GM21360 (cell line): ENCODE data around the gene IDI2.
A peak's percentile ranks its signal among the peaks of the same experiment; 100 is the strongest.
"Not testable (repeated sequence)": the region's sequence is repeated elsewhere in the genome, so short reads cannot be mapped to it uniquely, and the experiment has no call there.

Experiments
- ATAC-seq: cut with Tn5 transposase; IDR thresholded peaks from one replicate; pipeline ENCODE4 v1.9.1; 2021; ENCODE audit warnings: mild to moderate bottlenecking, moderate library complexity; ENCODE audit not compliant: unreplicated experiment

IDI2 gene

GRCh38 chr10:1025683-1026082, at the start of gene IDI2:
IDI2 (minus strand) TSS chr10:1025859; CDS start chr10:1024723, 1,136 bp downstream.
- ATAC-seq = no peak

GRCh38 chr10:1074748-1075308, 49.2 kb upstream of the IDI2 start:
- ATAC-seq = no peak

- ATAC-seq = no peak
Observed at GRCh38 chr10:1074052-1074747, 48.5 kb upstream of the IDI2 start.

- ATAC-seq = no peak
Observed at GRCh38 chr10:1070919-1071318, 45.3 kb upstream of the IDI2 start.

GRCh38 chr10:1068380-1069361, 43.0 kb upstream of the IDI2 start:
- ATAC-seq = no peak

GRCh38 chr10:1066734-1067133, 41.1 kb upstream of the IDI2 start:
- not testable (repeated sequence) for ATAC-seq

GRCh38 chr10:1064964-1065247, 39.2 kb upstream of the IDI2 start:
- no peak for ATAC-seq

- no peak for ATAC-seq
Observed at GRCh38 chr10:1063232-1063865, 37.7 kb upstream of the IDI2 start.

GRCh38 chr10:1061930-1062774, 36.5 kb upstream of the IDI2 start:
- no peak for ATAC-seq

- no peak for ATAC-seq
Observed at GRCh38 chr10:1059902-1060301, 34.2 kb upstream of the IDI2 start.

- no peak for ATAC-seq
Observed at GRCh38 chr10:1058017-1058416, 32.4 kb upstream of the IDI2 start.

GRCh38 chr10:1057106-1057657, 31.5 kb upstream of the IDI2 start:
- peak; percentile 9 for ATAC-seq

- ATAC-seq = peak; percentile 87
Observed at GRCh38 chr10:1056326-1057105, 30.9 kb upstream of the IDI2 start, which contains the start of gene WDR37. WDR37 (plus strand) TSS chr10:1056385; CDS start chr10:1072156, 15,771 bp downstream.

GRCh38 chr10:1054684-1055083, 29.0 kb upstream of the IDI2 start:
- no peak for ATAC-seq

GRCh38 chr10:1050554-1050953, 24.9 kb upstream of the IDI2 start:
- no peak for ATAC-seq

- ATAC-seq = no peak
Observed at GRCh38 chr10:1050145-1050544, 24.5 kb upstream of the IDI2 start.

GRCh38 chr10:1049425-1049958, 23.8 kb upstream of the IDI2 start:
- ATAC-seq = no peak

GRCh38 chr10:1048732-1049424, 23.2 kb upstream of the IDI2 start, which contains the start of gene IDI1:
IDI1 (minus strand) TSS chr10:1049119; CDS start chr10:1049003, 116 bp downstream.
- ATAC-seq = peak; percentile 78
